Keratinocyte (primary cell): ENCODE results near the gene TMEM181.

Experiments
- CTCF ChIP-seq, 3 experiments: IDR thresholded peaks in 1 of 3; conservative IDR thresholded peaks in 1 of 3; optimal IDR thresholded peaks in 1 of 3; 2 replicates in 2 of 3; 3 replicates in 1 of 3; pipeline versions ENCODE3 to v1.5.1; 2011; ENCODE audit warnings: low read length in 3 of 3, mild to moderate bottlenecking in 3 of 3, moderate library complexity in 2 of 3, control low read depth in 1 of 3, inconsistent platforms in 1 of 3; ENCODE audit not compliant: insufficient read depth in 2 of 3; ENCODE audit errors: extremely low read depth in 1 of 3
- EZH2 ChIP-seq: IDR thresholded peaks from one replicate; pipeline ENCODE4 v1.6.1; 2012; ENCODE audit warnings: inconsistent platforms, mild to moderate bottlenecking, low read length, moderate library complexity

- TF ChIP-seq CTCF (optimal IDR thresholded peaks at IDR 0.05 in 1 of 3, IDR thresholded peaks at IDR 0.05 in 1 of 3, conservative IDR thresholded peaks at IDR 0.05 in 1 of 3; ENCODE audit: extremely low read depth in 1 of 3, insufficient read depth in 2 of 3, low read length in 3 of 3) (no peak), EZH2 (no peak)
Measured at GRCh38 chr6:158522616-158523015, 37.3 kb upstream of the TMEM181 start.
